Fibroblast of the aortic adventitia (primary cell): Measurements from ENCODE around the gene SH3BP5. TPM values are rescaled to one million over a fixed set of nuclear protein-coding genes. Genes with fewer than 3 reads are reported as not detected.

Experiments
- DNase-seq: peaks from one replicate; pipeline ENCODE4 v3.0.0-alpha.2; 2010; ENCODE audit warnings: low read depth
- H3K4me3 ChIP-seq: 2 replicates; pipeline ENCODE4 v1.5.1; 2011; ENCODE audit warnings: low read depth, mild to moderate bottlenecking, control low read depth, low read length, moderate library complexity
- total RNA-seq: library from RNA; depleted of rRNA; stranded (reverse); fragments of >200 nt; gene quantifications from 2 replicates; pipeline ENCODE4 v1.2.3, GENCODE V29; 2012; ENCODE audit warnings: low replicate concordance
- TF ChIP-seq, protein P1 (sequence below): IDR thresholded peaks from 2 replicates; pipeline ENCODE4 v1.5.1; 2011; ENCODE audit warnings: mild to moderate bottlenecking, low read length, control low read depth, inconsistent platforms; ENCODE audit not compliant: insufficient read depth

The SH3BP5 gene
- total RNA-seq, 1 donor, result 25.5 TPM

DNA sequence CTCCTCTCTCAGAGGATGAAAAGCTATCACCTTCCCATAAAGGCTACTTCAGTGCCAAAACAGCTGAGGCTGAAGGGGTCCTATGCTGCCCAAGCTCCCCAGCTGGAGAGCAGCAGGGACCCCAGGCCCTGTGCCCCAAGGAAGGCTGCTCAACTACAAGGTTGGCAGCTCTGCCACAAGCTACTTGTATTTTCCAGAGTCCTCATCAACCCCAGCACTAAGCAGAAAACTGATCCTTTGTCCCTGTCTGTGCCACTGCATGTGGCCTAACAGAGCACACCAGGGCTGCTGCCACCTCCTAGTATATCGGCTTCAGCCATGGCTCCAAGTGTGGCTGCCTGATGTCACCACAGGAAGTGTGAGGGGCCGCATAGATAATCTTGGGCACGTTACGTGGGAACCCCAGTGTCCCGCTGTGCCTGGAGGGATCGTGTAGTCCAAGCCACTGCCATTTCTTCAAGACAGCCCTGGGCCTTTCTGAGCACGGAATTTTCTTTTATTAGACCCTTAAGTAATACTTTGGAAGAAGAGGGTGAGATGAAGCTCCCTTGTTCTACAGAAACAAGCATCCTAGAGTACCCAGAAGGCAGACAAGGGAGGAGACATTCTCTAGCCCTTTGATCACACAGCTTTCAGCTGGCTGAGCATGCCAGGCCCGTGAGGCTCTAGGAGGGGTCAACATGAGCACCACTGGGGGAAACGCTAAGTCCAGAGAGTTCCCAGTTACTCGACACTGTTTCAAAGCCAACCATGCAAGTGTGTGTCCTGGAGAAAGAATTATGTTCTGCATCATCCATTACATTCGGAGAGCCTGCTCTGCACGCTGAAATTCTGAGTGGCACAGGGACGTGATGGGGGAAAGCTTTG lies 65.6 kb downstream of the SH3BP5 start:
- no peak for DNase-seq
- TF ChIP-seq, protein P1, sequence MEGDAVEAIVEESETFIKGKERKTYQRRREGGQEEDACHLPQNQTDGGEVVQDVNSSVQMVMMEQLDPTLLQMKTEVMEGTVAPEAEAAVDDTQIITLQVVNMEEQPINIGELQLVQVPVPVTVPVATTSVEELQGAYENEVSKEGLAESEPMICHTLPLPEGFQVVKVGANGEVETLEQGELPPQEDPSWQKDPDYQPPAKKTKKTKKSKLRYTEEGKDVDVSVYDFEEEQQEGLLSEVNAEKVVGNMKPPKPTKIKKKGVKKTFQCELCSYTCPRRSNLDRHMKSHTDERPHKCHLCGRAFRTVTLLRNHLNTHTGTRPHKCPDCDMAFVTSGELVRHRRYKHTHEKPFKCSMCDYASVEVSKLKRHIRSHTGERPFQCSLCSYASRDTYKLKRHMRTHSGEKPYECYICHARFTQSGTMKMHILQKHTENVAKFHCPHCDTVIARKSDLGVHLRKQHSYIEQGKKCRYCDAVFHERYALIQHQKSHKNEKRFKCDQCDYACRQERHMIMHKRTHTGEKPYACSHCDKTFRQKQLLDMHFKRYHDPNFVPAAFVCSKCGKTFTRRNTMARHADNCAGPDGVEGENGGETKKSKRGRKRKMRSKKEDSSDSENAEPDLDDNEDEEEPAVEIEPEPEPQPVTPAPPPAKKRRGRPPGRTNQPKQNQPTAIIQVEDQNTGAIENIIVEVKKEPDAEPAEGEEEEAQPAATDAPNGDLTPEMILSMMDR, result no peak
- H3K4me3 ChIP-seq, result no peak overlapping the region

DNA sequence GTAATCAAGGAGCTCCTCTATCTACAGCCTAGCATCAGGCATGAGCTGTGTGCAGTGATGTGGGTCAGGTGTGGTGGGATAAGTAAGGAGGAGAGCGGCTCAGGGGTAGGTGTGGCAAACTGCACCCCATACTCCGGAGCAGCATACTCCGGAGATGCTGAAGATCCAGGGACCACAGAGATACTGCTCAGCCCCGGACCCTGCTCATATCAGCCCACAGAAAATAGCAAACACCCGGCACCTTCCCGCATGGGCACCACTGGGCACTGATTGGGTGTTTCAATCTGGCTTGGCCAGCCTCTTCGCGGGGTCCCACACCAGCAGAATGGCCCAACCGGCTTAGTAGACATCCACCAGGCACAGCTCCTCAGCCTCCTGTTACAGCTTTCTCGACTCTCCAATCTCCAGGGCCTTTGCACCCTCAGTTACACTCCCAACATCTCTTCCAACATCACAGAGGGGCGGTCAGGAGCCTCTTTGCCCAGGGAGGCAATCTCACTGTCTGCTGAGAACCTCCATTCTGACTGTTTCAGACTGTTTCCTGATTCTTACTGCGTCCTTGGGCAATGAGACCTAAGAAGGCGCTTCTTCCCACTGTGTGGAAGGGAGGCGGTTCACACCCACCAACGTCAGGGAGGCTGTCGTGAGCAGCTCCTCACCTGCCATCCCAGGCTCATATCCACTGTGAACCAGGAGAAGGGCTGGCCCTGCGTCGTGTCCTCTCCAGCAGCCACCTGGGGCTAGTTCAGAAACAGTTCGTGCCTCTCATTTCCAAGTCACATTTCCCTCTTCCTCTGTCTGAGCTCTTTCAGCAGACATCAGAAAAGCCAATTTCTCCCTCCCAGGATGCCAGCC lies 66.5 kb downstream of the SH3BP5 start:
- H3K4me3 ChIP-seq, result no peak overlapping the region
- TF ChIP-seq, protein P1, result no peak
- DNase-seq, result no peak

DNA sequence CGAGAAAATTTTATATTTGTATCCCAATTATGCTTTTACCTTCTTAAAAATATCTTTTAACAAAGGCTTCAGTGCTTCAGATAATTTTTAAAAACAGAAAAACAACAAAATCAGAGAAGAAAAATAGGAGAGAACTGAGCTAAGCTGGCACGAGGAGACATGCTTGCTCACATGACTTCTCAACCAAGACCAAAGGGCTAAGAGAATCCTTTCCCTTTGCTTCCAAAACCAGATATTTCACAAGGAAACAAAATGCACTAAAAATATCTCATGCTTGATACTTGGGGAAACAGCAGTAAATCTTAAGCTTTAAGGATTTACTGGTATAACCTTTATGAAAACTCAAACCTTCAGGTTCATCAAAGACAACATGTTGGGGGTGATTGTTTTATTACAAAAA lies 67.9 kb downstream of the SH3BP5 start:
- DNase-seq, result peak; percentile 43
- TF ChIP-seq, protein P1, result no peak
- no peak overlapping the region for H3K4me3 ChIP-seq

DNA sequence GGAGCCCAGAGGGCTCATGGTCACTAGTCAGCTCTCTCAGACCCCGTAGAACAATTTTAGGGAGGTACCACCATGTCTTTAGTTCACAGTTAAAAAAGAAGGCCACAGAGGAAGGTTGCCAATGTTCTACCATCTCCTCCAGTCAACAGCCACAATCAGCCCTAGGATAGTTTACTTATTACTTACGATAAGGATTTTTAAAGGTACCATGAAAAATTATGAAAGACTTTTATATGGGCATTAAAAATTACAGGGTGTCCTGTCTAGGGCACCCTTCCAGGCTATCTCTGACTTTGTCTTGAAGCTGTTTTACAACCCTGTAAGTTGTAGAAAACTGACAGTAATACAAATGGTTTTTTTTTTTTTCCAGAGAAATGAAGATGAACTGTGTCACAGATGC lies 68.5 kb downstream of the SH3BP5 start:
- H3K4me3 ChIP-seq, result no peak overlapping the region
- TF ChIP-seq, protein P1, result no peak
- DNase-seq, result no peak

DNA sequence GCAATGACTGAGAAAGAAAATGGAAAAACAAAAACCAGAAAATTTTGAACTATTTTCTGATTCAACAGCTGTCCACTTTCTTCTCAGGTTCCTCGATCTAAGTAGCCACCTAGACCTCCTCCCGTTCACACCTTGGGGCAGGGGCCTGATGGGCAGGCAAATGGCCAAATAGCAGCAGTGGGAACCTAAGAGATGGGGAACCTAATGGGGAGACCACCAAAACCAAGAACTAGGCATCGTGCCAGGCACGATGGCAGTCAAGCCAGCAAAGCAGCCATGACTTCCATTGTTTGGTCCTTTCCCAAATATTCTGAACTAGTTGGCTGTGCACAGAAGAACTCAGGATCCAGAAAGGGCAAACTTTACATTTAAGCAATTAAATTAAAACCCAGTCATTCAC lies 69.3 kb downstream of the SH3BP5 start:
- DNase-seq, result no peak
- H3K4me3 ChIP-seq, result no peak overlapping the region
- TF ChIP-seq, protein P1, result no peak

DNA sequence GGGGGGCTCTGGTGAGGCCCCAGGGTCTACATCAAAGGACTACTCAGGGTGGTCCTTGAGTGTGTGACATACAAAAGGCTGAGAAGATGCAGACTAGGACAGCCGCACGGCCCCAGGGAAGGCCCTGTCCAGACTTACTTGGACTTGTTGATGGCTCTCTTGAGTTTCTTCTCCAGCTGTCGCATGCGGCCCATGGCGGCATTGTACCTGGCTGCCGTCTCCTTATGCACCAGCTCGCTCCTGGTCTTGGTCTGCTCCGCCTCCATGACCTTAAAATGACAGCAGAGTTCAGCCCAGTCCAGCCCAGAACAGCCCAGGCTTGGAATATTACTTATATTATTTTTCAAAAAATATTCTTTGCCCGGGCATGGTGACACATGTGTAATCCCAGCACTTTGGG lies 70.4 kb downstream of the SH3BP5 start:
- TF ChIP-seq, protein P1, result no peak
- no peak for DNase-seq

More for the DNA sequence above, 70.4 kb downstream of the SH3BP5 start:
- H3K4me3 ChIP-seq, result no peak overlapping the region
